ENCODE data around the gene AP5B1.

The AP5B1 gene, protein sequence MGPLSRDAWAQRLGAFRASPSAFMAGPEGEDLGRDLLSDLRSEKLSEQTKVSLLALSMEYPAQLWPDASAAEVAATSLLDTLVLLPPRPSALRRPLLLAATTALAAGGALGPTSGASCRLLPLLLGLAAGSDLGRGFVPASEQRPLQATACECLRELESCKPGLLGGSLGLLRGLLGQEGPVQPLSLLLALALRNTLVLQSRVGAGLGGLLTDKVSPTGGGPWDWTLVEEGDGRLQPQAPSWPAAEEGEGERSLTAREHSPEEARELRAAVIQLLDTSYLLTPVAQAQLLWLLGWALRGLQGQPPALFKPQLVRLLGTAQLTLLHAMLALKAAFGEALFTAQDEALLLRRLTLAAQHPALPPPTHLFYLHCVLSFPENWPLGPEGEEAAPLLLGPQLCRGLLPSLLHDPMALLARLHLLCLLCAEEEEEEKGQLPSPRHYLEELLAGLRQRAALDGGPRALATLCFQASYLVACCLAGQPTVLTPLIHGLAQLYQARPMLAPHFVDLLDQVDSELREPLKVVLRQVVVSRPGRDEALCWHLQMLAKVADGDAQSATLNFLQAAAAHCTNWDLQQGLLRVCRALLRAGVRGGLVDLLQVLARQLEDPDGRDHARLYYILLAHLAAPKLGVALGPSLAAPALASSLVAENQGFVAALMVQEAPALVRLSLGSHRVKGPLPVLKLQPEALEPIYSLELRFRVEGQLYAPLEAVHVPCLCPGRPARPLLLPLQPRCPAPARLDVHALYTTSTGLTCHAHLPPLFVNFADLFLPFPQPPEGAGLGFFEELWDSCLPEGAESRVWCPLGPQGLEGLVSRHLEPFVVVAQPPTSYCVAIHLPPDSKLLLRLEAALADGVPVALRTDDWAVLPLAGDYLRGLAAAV

DNA sequence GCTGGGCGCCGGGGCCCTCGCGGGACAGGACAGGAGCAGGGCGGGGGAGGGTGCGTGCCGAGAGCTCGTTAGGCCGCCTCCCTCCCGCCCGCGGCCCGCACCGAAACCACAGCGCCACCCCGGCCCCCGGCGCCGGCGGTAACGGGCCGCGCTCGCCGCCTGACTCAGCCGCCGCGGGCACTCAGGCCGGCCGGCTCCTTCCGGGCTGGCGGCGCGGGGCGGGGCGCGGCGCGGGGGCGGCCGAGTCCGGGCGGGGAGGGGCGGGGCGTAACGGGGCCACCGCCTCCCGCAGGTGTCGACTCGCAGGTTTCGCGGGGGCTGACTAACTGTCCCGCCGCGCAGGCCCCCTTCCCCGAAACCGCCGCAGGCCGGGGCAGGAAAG is at the start of gene AP5B1:
AP5B1 (minus strand) TSS at position 207 of the 382 bp plus-strand sequence. CDS start 385 bp downstream, outside the sequence.
- DNase-seq = peak; percentile 37

DNA sequence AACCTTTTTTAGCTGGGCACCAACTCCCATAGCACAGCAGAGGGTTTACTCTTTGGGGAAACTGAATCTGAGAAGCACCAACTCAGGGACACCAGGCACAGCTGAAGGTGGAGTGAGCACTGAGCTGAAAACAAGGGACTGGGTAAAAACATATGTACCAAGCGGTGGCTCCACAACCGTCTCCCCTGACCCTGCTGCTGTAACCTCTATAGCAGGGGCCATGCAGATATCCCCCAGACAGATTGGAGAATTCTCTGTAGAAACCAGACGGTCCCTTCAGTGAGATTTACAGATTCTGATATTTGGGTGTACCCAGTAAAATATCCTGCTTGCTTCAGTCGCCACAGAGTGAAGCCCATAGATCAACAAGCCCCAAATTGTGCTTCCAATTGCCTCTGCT is 48.7 kb upstream of the AP5B1 start:
- no peak for DNase-seq

DNA sequence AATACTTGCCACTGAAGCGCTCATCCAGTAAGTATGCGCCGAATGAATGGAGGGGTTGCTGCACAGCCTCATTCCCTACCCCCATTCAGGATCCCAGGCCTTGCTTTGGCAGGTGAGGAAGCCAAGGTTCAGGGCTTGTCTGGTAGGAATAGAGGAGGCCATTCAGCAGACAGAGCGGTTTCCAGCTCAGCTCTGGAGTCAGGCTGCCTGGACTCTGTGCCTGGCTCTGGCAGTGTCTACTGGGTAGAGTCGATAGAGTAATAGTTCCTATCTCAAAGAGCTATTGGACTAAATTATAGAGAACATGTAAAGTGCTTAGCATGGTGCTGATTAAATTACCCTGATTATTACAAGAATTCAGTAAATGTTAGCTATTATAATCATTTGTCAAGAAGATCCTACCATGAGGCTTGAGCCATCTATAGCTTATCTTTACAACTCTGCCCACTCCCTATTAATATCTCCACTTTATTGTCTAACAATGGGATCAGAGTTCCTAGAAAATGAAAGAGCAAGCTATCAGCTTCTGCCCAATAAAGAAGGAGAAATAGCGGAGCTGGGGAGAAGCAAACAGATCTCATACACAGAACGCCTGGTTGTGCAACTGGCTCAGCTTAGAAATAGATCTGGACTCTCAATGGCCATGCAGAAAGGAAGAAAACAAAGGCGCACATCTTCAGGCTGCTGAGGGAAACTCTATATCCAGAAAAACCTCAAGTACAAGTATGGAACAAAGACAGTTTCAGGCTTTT is 46.4 kb upstream of the AP5B1 start:
- no peak for DNase-seq

DNA sequence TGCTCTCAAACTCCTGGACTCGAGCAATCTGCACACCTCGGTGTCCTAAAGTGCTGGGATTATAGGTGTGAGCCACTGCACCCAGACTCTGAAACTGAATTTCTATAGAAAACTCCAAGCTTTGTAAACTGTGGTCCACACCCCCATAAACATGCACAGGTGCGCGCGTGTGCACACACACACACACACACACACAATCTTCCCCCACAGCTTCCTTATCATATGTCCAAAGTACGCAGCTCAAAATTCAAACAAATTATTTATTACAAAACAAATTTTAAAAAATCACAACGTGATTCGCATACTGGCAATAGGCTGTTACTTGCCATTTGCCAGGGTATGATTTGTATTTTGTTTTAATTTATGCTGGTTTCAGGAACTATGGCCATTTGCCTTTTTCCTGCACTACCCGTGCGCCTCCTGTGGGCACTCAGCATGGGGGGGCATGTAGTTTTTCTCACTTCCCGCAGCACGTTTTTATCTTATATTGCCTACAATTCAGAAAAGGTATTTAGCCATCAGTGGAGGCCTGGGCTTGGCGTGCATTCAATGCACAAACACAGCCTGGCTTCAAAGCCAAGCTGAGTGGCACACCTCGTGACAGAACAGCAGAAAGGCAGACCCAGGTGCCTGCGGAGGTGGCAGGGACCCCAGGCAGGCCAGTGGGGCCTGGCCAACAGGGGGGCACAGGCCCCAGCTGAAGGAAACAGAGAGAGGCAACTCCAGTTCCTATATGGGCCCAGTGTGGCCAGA is 42.2 kb upstream of the AP5B1 start:
- no peak for DNase-seq

DNA sequence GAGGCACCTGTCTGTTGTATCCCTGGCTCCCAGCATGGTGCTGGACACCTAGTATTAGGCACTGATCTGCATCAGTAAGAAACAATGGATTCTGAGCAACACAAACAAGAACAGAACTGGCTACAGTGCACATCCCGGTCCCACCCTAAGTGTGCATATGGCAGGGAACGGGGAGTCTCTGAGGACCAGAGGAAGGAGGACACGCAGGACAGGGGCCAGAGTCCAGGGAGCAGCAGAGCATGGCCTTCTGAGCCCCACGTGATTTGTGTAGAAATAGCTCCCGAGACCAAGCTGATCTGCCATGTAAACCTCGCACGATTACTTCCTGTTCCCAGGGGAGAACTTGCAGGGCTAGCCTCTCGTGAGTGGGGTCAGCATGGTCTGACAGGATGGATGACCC is 40.3 kb upstream of the AP5B1 start:
- no peak for DNase-seq

DNA sequence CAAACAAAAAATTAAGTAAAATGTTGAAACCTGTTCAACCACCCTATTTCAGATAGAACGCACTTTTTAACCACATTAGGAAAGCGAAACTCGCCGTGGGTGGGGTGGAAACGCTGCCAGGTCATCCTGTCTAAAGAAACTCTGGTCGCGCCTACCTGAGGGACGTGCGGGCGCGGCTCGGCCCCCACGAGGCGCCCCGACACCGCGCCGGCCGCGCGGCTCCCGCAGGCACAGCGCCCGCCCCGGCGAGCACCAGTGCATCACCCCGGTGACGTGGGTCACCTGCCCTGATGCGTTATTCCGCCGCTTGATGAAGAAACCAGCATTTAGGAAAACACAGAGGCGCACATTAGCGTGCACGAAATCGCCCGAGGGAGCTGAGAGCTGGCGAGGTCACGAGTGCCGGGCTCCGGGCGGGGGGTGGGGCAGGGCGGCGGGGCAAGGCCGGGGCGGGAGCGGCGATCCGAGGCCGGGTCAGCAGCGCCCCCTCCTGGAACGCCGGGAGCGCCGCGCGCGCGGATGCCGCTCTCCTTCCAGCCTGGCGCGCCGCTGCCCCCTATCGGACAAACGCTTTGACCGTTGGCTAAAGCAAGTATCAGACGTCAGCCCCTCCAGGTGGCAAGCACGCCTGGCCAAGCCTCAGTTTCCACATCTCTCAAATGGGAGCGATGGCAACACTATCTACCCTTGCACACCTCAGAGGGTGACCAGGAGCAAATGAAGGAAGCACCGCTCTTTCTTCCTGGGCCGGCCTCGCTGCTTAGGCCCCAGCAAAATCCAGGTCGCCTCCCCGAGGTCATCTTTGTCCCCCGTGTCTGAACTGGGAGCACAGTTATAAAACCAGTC is 37.3 kb upstream of the AP5B1 start:
- peak; percentile 69 for DNase-seq

DNA sequence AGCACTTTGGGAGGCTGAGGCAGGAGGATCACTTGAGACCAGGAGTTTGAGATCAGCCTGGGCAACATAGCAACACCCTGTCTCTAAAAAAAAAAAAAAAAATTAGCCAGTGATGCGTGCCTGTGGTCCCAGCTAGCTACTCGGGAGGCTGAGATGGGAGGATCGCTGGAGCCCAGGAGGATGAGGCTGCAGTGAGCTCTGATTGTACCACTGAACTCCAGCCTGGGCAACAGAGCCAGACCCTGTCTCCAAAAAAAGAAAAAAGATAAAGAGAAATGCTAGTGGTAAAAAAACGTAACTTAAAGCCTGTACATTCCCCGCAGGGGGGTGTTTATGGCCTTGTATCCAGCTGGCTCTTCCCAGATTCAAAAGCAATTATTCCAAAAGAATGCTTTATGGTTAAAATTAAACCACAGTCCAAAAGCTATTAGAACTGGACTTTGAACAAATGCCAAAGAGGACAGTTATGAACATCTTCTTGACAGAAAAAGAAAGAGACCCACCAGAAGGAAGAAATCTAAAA is 36.6 kb upstream of the AP5B1 start:
- no peak for DNase-seq

DNA sequence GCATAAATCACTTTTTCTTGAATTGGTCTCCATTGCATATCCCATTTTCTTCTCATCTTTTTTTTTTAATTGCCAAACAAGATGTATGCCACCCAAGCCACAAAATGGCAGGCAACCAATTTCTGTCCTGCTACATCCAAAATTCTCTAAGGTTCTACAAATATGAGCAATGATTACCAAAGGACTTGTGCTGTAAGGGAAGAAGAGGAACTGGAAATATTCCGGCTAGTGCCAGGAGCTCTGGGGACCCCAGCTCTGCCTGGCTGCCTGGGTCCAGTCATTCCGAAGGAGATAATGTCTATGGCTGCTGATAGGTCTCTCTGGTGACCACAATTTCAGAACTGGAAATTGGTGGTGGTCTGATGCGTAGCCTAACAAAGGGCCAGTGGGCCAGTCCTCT is 35.9 kb upstream of the AP5B1 start:
- no peak for DNase-seq

DNA sequence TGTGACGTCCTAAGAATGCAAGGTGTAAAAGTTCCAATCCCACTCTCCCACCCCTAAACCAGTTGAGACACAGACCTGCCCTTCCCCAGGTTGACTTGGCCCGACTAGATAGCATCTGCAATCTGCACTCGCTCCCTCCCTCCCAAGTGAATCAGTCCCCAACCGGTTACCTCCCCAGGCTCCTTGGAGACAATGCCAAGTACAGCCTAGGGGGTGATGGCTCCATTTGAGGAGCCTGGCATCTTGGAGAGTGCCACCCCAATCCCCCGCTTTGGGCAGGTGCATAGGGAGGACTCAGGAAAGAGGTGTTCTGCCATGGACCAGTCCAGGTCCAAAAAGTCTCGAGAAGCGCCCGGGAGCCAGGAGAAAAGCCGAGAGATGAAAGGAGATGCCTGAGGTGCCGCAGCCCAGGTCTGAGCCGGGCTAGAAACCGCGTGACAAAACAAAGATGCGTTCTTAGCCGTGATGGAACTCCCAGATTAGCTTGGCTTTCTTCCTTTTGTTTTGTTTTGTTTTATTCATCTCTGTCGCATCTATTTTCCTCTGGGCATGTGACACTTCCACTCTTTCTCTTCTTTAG is 34.3 kb upstream of the AP5B1 start:
- no peak for DNase-seq

DNA sequence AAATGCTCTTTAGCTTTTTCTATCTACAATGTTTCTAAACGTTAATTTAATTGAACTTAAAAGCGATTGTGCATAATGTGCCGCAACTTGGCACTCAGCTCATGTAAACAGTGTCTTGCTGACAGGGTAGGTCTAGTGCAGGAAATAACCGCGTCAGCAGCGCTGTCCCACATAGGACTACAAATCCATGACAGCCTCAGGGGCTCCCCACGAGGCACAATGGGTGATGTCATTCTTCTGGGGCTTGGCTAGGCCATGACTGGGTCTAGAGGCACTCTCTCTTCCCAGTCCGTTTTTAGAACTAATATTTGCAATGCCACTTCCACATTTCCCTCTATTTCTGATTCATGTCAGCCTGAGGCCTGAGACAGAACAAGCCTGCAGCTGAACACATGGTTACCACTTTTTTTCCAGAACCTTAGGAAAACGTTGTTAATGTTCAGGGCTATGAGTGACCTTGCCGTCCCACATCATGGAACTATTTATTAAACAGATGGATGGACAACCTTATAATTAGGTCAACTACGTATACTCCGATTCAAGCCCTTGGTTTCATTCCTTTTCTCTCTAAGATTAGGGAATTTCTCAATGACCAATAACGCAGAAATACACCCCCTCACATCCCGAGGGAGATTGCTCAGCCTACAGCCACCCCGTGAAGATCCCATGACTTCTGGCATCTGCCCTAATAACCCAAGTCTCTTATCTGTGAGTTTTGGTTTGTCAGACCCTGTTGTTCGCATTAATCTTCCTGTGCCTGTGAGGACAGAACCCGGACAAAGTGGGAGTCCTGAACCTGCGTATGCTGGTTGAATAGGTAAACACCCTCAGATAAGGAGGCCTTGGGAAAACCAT is 33.6 kb upstream of the AP5B1 start:
- DNase-seq = no peak

DNA sequence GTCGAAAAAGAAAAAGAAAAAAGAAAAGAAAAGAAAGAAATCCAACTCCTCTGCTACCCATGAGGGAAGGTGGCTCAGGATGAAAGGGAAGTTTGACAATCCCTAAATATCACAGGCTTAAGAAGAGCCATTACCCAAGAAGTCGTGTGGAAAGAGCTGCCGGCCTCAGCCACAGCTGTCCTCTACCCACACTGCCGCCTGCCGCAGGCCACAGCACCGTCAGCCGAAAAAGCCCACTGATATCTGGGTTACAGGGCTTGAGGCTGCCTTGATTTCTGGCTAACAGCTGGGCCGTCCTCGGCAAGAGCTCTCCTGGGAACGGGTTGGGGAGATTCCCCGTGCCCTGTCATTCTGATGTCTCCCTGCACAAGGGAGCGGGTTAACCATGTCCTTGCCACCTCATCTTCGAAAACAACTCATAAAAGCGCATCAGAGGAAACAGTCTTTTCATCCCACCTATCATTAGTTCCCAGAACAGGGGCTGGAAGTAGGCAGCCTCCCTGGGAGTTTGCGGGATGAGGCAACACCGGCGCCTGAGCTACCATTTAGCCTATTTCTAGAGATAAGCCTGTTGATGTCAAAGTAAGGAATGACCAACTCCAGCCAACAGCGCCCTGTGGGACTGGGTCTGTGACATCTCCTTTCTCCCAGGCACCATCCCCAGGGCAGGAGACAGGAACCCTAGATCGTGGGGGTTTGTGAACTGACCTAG is 31.1 kb upstream of the AP5B1 start:
- no peak for DNase-seq

DNA sequence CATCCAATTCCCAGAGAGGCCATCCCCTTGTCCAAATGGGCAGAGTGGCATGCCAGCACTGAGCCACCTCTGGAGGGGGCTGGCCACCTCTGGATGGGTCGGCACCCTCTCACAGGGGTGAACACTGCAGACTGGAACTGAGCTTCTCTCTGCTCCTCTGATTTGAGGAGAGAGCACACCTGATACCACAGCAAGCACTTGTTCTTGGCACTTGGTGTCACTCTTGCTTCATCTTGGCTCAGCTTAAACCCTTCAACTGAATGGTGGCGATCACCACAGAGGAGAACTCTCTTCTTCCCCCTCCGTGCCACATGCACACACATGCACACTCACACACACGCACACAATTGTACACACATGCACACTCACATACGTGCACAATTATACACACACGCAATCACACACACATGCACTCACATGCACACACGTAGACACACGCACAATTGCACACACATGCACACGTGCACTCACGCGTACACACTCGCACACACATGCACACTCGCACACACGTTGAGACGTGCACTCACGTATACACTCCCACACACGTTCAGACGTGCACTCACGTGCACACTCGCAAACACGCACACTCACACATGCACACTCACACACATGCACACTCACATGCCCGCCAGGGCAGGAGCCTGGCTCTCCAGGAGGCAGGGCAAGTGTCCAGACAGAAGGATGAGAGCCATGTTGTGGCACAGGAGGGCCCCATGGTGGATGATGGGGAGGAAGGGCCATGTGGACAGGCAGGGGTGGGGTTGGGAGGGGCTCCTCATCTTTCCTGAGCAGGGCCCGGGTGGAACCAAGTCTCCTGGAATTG is 29.5 kb upstream of the AP5B1 start:
- no peak for DNase-seq

DNA sequence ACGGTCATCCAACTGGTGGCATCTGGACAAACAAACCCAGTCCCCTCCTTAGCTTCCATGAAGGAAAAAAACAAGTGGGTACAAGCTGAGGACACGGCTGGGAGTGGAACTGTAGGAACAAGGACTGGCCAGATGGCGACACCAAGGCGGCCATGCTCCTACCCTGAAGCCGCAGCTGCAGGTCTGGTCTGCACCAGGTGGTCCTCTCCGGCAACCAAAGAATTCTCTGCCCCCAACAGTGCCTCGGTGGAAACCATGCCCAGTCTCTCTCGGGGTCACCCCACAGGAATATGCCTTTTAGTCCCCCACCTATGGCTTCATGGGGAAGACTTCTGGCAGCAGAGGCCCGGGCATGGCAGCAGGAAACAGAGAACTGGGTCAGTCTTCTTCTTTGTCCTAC is 28.7 kb upstream of the AP5B1 start:
- DNase-seq = no peak

DNA sequence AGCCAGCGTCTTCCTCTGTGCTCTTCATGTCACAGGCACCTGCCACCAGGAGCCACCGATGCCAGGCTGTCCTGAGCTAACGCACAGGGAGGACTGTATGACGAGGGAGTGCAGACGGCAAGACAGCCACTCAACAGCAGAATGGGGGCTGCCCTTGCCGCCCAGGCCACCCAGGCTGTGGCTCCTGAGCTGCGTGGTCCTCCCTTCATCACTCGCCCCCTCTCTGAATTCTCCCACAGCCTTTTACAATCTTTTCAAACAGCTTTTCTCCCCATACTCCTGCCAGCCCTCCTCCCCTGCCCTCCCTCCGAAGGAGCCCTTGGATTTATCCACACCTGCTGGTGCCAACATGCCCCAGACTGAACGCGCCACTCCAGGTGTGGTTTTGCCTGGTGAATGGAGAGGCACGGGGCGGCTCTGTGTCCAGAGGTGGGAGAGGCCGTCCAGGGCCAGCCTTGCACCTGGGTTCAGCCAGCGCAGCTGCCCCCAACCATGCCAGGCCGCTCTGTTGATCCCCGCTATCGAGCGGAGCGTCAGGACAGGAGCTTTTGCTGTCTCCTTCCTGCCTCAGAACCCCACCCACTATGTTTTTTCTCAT is 28.1 kb upstream of the AP5B1 start:
- no peak for DNase-seq

DNA sequence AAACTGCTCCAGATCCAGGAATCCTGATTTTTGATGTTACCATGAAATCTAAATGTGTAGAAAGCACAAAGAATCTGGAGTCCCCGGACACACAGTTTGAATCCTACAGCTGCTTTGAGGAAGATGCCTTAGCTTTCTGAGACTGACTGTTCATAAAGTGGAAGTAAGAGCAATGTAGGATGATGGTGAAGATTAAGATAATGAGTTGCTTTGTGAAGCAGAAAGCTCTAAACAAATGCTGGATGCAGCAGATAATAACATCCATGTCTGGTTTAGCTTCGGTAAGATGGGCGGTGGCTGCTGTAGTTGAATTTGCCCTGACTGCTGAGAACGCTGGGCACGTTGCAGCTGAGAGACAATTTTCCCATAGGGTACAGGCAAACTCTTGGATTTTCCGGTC is 26.2 kb upstream of the AP5B1 start:
- no peak for DNase-seq

DNA sequence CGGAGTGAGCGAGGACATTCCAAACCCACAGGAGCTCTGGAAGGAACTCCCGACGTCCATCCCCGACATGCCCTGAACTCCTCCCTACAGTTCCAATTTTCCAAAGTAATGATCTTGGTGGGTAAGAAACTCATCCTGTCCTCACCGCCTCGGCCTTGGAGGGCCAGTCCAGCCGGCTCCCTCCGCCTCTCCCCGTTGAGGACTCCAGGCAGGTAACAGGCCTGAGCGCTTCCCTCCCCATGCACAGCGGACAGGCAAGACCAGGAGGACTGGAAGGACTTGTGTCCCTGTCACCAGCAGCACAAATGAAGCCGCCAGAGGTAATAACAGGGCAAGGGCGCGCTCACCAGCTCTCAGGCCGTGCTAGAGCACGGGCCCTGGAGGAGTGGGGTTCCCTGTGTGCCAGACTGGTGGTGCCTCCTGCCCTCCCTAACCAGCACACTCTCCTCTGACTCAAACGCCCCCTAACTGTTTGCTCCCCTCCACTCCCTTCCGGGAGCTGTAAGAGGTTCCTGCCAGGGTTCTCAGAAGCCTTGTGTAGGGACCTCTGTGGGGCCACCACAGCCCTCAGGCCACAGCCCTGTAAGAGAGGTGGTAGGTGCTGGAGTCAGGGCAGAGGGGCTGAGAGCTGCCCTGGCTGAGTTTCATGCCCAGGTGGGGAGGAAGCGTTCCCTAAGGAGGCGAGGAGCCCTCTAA is 23.2 kb upstream of the AP5B1 start:
- no peak for DNase-seq

DNA sequence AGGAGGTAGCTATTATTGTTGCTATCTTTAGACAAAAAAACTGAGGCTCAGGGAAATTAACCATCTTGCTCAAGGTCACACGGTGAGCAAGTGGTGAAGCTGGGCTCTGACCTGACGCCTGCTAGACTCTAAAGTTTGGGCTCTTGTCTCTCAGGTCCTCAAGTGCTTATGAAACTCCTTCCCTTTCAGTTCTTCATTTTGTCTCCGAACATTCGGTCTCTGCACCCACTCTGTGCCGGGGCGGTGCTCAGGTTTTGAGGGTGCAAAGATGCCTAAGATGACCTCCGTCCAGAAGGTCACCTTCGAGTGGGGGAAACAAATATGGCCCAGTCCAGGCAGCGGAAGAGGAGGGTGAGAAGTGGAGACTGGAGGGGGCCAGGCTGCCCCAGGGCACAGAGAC is 22.1 kb upstream of the AP5B1 start:
- no peak for DNase-seq

All from NCI-H526 treated with DMSO at 0.1 percent for 48 hours (cell line).